ENCODE data around the gene CBX7.

CBX7 gene

DNA sequence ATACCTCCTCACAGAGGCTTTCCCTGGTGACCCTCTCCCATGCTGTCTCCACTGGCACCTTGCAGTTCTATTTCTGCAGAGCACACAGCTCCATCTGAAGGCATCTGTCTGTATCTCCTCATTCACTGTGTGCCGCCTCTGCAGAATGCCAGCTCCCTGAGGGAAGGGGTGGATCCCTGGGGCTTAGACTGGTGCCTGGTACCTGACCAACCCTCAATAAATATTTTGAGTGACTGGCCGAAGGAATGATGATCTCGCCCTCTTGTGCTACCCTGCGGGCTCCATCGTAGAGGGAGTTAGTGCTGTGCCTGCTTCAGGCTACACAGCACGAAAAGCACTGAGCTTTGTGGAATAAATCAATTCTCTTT, 1.6 kb downstream of the CBX7 start:
- TF ChIP-seq, protein P1, sequence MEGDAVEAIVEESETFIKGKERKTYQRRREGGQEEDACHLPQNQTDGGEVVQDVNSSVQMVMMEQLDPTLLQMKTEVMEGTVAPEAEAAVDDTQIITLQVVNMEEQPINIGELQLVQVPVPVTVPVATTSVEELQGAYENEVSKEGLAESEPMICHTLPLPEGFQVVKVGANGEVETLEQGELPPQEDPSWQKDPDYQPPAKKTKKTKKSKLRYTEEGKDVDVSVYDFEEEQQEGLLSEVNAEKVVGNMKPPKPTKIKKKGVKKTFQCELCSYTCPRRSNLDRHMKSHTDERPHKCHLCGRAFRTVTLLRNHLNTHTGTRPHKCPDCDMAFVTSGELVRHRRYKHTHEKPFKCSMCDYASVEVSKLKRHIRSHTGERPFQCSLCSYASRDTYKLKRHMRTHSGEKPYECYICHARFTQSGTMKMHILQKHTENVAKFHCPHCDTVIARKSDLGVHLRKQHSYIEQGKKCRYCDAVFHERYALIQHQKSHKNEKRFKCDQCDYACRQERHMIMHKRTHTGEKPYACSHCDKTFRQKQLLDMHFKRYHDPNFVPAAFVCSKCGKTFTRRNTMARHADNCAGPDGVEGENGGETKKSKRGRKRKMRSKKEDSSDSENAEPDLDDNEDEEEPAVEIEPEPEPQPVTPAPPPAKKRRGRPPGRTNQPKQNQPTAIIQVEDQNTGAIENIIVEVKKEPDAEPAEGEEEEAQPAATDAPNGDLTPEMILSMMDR (IDR thresholded peaks at IDR 0.05; ENCODE audit: low read depth, low read length): no peak
- Histone ChIP-seq H3K27me3 (ENCODE audit: insufficient read depth, low read depth, severe bottlenecking) (no peaks in the 10 kb centered on the region), H3K4me3 (ENCODE audit: low read depth, low read length) (no peak overlapping the region), H3K36me3 (peaks cover 7% of the 10 kb centered on the region), H3K9me3 (ENCODE audit: severe bottlenecking) (no peaks in the 10 kb centered on the region), H3K27ac (no peak overlapping the region)
- DNase-seq: no peak

DNA sequence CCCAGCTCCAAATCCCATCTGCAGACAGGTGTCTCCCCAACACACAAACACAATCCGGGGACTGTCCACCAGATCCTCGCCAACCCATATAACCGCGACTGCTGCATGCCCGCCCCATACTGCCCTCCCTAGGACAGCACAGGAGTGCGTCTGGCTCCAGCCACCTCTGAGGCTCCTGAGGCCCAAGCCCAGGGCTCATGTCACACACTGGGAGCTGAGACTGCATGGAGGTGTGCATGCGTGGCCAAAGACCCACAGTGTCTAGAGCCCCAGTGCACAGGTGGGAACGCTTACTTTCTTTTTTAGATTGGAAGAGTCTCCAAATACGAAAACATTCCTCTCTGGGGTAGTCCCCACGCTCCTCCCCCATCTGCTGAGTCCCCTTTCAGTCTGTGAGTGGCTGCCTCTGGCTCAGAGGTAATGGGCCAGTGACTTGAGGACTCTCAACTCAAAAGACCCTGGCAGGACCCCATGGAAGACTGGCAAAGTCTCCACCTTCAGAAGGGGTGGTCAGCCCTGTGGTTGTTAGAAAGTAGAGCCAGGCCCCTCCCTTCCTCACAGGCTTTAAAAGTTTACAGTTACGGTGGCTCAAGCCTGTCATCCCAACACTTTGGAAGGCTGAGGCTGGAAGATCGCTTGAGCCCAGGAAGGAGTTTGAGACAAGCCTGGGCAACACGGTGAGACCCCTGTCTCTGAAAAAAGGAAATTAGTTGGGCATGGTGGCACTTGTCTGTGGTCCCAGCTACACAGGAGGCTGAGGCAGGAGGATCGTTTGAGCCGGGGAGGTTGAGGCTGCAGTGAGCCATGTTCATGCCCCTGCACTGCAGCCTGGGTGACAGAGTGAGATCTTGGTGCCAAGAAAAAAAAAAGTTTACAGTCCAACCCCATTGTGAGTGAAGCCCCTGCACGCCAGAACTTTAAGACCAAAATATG, 2.3 kb downstream of the CBX7 start:
- DNase-seq: no peak
- TF ChIP-seq, protein P1 (IDR thresholded peaks at IDR 0.05; ENCODE audit: low read depth, low read length): no peak
- Histone ChIP-seq H3K4me3 (ENCODE audit: low read depth, low read length) (no peak overlapping the region), H3K9me3 (ENCODE audit: severe bottlenecking) (no peaks in the 10 kb centered on the region), H3K27ac (no peak overlapping the region), H3K36me3 (peaks cover 7% of the 10 kb centered on the region), H3K27me3 (ENCODE audit: insufficient read depth, low read depth, severe bottlenecking) (no peaks in the 10 kb centered on the region)

DNA sequence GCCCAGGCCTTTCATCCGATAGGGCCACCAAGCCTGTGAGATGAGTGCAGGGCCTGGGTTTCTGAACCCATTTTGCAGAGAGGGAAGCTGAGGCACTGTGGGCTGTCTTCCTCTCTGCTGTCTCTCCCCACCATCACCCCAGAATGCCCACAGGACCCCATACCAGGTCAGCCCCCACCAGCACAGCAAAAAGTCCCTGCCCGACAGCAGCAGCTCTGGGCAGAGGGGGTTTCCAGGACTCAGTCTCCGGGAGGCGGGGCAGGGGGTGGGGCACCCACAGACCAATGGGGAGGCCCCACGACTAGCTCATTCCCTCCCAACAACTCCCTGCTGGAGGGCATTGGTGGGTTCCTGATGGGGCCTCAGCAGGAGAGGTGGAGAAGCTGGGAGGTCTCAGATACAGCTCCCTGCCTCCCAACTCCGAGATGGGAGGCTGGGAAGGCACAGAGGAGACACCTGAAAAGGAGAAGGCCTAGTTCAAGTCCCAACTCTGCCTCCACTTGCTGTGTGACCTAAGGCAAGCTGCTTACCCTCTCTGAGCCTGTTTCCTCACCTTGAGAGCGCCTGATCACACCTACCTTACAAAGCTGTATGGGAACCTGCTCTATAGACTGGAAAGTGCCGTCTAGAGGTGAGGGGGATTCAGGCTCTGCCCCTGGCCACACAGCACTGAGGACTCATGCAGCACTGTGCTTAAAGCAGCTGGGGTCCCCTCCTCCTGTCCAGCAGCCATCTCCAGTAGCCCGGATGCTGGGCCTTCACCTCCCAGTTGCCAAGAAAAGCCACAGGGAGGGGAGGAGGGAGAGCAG, 3.5 kb downstream of the CBX7 start:
- H3K27me3 ChIP-seq (ENCODE audit: insufficient read depth, low read depth, severe bottlenecking): no peaks in the 10 kb centered on the region
- DNase-seq: no peak
- H3K27ac ChIP-seq: no peak overlapping the region
- peaks cover 7% of the 10 kb centered on the region for H3K36me3 ChIP-seq
- H3K9me3 ChIP-seq (ENCODE audit: severe bottlenecking): no peaks in the 10 kb centered on the region
- no peak overlapping the region for H3K4me3 ChIP-seq (ENCODE audit: low read depth, low read length)
- TF ChIP-seq, protein P1 (IDR thresholded peaks at IDR 0.05; ENCODE audit: low read depth, low read length): no peak

DNA sequence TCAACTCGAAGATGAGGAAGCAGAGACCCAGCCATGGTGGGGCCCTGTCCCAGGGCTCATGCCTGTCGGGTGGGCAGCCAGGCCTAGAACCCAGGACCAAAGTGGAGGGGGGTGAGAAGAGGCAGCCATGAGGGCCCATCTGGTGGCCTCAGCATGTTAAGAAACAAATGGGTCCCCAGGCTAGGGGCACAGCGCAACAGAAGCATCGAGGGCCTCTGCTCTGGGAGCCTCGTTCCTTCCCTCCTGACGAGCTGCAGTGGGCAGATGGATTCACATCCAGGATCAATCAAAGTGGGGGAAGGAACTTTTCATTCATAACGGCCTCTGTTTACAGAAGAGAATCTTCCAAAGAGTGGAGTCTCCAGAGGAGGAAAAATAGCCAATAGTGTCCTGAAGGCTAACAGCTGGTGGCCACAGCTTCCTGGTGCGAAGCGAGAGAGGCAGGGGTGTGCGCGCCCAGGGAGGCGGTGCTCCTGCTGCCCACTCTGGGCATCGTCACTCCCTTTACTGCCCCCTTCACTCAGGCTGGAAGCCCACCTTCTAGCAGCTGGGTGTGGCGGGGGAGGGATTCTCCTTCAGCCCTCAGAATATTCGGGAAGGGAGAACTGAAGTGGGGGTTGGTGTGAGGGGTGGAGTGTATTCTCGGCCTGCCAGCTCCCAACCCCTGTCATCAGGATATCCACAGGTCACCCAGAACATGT, 4.3 kb downstream of the CBX7 start:
- H3K36me3 ChIP-seq: peaks cover 7% of the 10 kb centered on the region
- no peak overlapping the region for H3K27ac ChIP-seq
- no peak overlapping the region for H3K4me3 ChIP-seq (ENCODE audit: low read depth, low read length)
- TF ChIP-seq, protein P1 (IDR thresholded peaks at IDR 0.05; ENCODE audit: low read depth, low read length): no peak
- H3K27me3 ChIP-seq (ENCODE audit: insufficient read depth, low read depth, severe bottlenecking): no peaks in the 10 kb centered on the region
- H3K9me3 ChIP-seq (ENCODE audit: severe bottlenecking): no peaks in the 10 kb centered on the region
- no peak for DNase-seq

DNA sequence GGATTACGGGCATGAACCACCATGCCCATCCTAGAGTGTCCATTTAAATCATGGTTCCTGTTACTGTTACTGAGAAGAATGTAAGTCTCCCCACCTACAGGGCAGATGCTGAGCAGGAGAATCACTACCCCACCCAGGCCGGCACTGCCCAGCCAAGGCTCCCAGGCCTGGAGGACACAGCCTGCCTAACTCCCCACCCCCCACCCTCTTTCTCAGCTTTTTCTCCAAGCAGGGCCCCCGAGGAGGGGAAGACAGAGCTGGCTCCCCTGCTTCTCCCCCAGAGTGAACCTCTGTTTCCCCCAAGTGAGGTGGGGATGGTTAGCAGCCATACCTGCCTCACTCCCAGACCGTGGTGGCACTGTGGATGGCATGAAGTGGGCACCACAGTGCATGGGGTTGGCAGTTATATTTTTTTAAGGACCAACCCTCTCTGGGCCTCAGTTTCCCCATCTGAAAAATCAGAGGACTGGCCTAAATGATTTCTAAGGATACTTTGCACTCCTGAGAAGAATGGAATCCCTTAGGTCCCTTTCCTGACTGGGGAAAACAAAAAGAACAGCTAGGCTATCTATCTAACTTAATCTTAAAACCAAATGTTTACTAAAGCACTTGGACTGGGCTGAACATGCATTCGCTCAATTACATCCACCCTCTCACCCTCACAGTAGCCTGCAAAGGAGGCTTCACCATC, 5.0 kb downstream of the CBX7 start:
- no peak overlapping the region for H3K4me3 ChIP-seq (ENCODE audit: low read depth, low read length)
- no peaks in the 10 kb centered on the region for H3K27me3 ChIP-seq (ENCODE audit: insufficient read depth, low read depth, severe bottlenecking)
- peaks cover 7% of the 10 kb centered on the region for H3K36me3 ChIP-seq
- no peaks in the 10 kb centered on the region for H3K9me3 ChIP-seq (ENCODE audit: severe bottlenecking)
- H3K27ac ChIP-seq: no peak overlapping the region
- no peak for DNase-seq
- TF ChIP-seq, protein P1 (IDR thresholded peaks at IDR 0.05; ENCODE audit: low read depth, low read length): no peak

Measured in WERI-Rb-1 (cell line).